ENCODE measurements around the gene MFGE8.
"Not testable (repeated sequence)": the region's sequence is repeated elsewhere in the genome, so short reads cannot be mapped to it uniquely, and the experiment has no call there.

The MFGE8 gene, protein sequence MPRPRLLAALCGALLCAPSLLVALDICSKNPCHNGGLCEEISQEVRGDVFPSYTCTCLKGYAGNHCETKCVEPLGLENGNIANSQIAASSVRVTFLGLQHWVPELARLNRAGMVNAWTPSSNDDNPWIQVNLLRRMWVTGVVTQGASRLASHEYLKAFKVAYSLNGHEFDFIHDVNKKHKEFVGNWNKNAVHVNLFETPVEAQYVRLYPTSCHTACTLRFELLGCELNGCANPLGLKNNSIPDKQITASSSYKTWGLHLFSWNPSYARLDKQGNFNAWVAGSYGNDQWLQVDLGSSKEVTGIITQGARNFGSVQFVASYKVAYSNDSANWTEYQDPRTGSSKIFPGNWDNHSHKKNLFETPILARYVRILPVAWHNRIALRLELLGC

GRCh38 chr15:88913017-88913849 is at the start of gene MFGE8:
TSS of gene MFGE8 (minus strand) at chr15:88913379. CDS start at chr15:88913319, 60 bp downstream.
- DNase-seq (ENCODE audit: low read depth), result no peak

GRCh38 chr15:88959445-88959844 is 46.3 kb upstream of the MFGE8 start:
- DNase-seq (ENCODE audit: low read depth), result no peak

DNA sequence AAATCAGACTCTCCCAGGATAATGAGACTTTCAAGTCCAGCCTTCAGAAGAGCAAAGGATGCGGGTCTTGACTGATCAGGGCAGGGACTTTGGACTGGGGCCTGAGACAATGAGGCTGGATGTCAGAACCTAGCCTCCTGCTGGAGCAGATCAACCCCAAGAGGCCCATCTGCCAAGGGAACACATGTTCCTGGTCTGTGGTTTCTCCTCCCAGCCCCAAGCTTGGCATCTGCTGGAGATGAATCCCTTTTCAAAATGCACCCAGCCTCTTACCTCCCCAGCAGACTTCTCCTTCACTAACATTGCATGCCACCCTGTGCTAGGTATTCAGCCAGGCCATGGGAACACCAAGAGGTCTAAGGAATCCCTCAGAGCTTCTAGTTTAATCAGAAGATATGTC is 43.7 kb upstream of the MFGE8 start:
- no peak for DNase-seq (ENCODE audit: low read depth)

DNA sequence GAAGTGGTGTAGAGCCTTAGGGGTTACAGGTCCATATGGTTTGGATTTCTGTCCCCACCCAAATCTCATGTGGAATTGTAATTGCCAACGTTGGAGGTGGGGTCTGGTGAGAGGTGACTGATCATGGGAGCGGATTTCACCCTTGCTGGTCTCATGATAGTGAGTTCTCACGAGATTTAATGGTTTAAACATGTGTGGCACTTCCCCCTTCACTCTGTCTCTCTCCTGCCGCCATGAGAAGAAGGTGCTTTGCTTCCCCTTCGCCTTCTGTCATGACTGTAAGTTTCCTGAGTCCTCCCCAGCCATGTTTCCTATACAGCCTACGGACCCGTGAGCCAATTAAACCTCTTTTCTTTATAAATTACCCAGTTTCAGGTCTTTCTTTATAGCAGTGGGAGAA is 43.1 kb upstream of the MFGE8 start:
- no peak for DNase-seq (ENCODE audit: low read depth)

GRCh38 chr15:88954431-88955277 is 41.5 kb upstream of the MFGE8 start:
- DNase-seq (ENCODE audit: low read depth), result no peak

DNA sequence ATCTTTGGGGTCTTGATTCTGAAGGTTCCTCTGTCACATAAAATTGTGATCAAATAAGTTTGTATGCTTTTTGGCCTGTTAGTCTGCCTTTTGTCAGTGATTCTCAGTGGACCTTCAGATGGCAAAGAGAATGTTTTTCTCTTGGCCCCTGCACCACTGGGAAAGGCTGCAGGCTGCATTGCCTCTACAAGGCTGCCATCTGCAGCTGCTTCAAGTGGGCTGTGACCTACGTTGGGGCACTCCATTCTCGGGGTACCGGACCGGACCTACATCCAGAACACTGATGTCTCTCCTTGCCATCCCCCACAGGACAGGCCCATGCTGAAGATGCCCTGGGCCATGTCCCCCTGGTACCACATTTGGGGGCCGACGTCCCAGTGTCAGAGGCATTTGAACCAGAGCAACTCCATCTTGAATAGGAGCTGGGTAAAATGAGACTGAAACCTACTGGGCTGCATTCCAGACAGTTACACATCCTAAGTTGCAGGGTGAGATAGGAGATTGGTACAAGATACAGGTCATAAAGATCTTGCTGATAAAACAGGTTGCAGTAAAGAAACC is 37.5 kb upstream of the MFGE8 start:
- DNase-seq (ENCODE audit: low read depth), result no peak

DNA sequence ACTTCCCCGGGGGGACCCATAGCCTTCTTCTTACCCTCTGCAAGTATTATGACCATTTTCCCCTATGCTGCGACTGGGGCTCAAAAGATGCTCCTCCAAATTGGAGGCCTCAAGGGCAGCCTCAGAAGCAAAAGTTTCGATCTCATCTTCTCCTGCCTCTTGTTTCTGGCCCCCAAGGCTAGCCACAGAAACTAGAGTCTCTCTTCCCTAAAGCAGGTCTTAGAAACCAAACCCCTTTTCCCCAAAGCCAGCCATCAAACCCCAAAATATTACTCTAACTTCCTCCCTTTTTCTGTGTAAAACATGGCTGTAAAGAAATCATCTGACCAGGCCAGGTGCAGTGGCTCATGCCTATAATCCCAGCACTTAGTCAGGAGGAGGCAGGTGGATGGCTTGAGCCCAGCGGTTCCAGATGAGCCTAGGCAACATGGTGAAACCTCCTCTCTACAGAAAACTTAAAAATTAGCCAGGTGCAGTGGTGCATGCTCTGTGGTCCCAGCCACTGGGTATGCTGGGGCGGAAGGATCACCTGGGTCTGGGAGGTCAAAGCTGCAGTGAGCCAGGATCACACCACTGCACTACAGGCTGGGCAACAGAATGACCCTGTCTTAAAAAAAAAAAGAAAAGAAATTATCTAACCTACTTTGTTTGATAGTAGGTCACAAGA is 36.7 kb upstream of the MFGE8 start:
- DNase-seq (ENCODE audit: low read depth), result no peak

DNA sequence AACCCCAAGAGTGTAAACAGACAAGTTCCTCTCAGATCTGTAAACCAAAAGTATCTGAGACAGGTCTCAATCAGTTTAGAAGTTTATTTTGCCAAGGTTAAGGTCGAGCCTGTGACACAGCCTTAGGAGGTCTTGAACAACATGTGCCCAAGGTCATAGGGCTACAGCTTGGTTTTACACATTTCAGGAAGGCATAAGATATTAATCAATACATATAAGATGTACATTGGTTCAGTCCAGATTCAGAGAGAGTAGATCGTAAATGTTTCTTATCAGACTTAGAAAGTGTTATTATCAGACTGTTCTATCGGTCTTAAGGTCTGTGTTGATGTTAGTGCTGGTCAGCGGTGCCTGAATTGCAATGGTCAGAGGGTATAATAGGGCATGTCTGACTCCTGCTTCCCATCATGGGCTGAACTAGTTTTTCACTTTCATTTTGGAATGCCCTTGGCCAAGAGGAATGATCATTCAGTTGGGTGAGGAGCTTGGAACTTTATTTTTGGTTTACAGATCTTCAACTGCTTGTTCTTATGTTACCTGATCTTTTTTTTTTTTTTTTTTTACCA is 27.0 kb upstream of the MFGE8 start:
- DNase-seq (ENCODE audit: low read depth), result no peak

DNA sequence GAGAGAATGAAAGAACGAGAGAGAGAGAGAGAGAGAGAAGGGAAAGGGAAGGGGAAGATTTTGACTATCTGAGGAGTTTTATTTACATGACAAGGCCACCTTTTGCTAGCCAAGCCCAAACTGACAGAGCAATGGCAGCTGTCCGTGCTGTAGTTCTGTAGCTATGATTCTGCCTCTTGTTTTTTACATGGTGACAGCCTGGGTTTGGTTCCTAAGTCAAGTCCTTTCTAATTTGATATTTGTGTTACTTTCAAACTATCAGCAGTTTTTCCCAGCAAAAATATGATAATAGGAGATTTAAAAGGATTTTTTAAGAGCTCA is 26.3 kb upstream of the MFGE8 start:
- no peak for DNase-seq (ENCODE audit: low read depth)

- no peak for DNase-seq (ENCODE audit: low read depth)
These were observed 25.8 kb upstream of the MFGE8 start for GRCh38 chr15:88938802-88939485.

DNA sequence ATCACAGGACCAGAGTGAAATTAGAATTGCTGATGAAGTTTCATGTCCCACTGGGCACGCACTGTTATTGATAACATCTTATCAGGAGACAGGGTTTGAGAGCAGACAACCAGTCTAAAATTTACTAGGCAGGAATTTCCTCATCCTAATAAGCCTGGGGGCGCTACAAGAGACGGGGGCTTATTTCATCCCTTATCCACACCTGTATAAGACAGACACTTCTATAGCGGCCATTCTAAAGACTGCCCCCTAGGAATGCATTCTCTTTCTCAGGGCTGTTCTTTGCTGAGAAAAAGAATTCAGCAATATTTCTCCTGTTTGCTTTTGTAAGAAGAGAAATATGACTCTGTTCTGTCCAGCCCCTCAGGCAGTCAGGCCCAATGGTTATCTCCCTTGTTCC is 21.3 kb upstream of the MFGE8 start:
- DNase-seq (ENCODE audit: low read depth), result not testable (repeated sequence)

DNA sequence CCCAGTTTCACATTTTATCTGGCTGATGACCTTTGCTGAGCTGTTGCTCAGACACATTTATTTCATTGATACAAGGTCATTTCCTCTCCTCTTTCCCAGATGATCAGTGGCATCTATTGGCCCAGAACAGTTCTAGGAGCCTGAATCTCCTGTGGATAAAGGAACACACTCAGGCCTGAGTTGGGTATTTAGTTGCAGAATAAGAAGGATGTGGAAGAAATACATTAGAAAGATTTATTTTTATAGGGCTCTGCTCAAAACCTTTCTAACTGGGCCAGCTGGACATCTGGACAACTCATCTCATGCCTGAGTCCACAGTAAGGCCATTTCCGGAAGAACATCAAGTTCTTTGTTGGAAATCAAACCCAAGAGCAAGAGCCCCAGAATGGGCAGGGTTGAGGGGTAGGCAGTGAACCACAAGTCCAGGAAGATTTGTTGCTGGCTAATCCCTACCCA is 19.7 kb upstream of the MFGE8 start:
- DNase-seq (ENCODE audit: low read depth), result no peak

GRCh38 chr15:88932271-88932874 is 19.2 kb upstream of the MFGE8 start:
- no peak for DNase-seq (ENCODE audit: low read depth)

GRCh38 chr15:88930579-88930978 is 17.4 kb upstream of the MFGE8 start:
- DNase-seq (ENCODE audit: low read depth), result no peak

DNA sequence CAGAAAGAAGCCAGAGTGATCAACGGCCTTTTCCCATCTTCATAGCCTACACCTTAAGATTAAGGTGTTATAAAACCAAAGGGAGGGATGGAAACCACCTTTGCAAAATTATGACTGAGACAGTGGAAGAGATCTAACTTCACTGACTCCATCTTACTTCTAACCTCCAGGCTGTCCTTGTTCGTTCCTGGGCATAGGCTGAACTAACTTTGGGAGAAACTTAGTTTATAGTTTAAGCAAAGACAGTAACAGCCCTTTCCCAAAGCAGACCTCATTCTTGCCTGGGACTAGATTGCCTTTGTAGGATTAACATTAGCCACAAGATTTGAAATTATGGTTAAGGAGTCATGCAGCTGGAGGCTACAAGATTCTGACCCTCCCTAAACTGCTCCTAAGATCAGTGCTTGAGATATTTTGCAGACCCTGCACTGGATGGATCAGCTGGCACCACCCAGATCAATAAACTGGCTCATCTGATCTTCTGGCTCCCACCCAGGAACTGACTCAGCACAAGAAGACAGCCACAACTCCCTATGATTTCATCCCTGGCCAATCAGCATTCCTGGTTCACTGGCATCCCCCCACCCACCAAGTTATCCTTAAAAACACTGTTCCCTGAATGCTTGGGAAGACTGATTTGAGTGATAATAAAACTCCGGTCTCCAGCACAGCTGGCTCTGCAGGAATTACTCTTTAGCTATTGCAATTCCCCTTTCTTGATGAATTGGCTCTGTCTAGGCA is 16.3 kb upstream of the MFGE8 start:
- DNase-seq (ENCODE audit: low read depth), result not testable (repeated sequence)

DNA sequence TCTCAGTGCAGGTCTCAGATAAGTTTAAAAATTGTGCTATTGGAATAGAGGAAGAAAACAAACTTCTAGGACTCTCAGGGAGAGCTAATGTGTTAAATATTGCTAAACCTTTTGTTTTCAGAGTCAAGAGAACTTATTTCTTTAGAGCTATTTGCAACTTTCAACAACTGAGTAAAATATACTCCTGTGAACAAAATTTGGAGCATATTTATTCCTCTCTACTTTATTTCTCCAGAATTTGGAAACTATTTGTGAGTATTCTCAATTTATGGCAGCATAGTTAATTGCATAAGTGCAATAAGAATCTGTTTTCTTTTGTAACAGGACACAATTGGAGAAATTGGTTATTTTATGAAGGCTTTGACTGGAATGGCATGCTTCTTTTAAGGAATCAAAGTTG is 15.0 kb upstream of the MFGE8 start:
- not testable (repeated sequence) for DNase-seq (ENCODE audit: low read depth)

DNA sequence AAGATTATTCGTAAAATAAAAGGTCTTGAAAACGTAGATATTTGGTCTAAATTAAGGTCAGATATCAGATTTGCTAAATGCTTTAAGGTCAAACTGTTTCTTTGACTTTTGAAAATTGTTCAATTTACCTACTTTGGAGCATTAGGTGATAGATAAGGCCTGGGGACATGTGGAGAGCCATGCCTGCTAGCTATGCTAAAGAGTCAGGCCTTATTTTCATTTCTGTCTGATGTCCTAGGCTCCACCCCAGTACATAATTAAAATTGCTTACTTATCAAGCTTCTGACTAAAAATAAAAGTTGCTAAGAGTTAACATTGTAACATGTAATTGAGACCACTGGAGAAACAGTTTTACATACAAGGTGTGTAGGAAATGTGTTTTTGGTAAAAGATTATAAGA is 12.5 kb upstream of the MFGE8 start:
- not testable (repeated sequence) for DNase-seq (ENCODE audit: low read depth)

GRCh38 chr15:88920892-88921435 is 7.8 kb upstream of the MFGE8 start:
- DNase-seq (ENCODE audit: low read depth), result peak; percentile 38
